Astrocyte of the spinal cord (primary cell): ENCODE data around the gene C6orf89.

Source experiments
- DNase-seq: peaks from one replicate; pipeline ENCODE4 v3.0.0; 2011; ENCODE audit warnings: low read depth, low spot score
- H3K4me3 ChIP-seq: 2 replicates; pipeline ENCODE4 v1.5.1; 2011; ENCODE audit warnings: low read depth, mild to moderate bottlenecking, low read length, moderate library complexity
- CTCF ChIP-seq: IDR thresholded peaks from 2 replicates; pipeline ENCODE4 v1.5.1; 2012; ENCODE audit warnings: low read depth, mild to moderate bottlenecking, low read length, inconsistent platforms
- in situ Hi-C: cut with HindIII; loops from 2 replicates; pipeline ENCODE4 v1.10.0; 2017; ENCODE audit warnings: low sequenced_read_pairs

Gene C6orf89

GRCh38 chr6:36871686-36872085 lies 14.1 kb upstream of the C6orf89 start:
- in situ Hi-C loops: no loop called here
- DNase-seq: no peak
- TF ChIP-seq CTCF: no peak
- H3K4me3 ChIP-seq: no peak overlapping the region

- no peak for TF ChIP-seq CTCF
- no peak for DNase-seq
- in situ Hi-C loops: no loop called here
- H3K4me3 ChIP-seq: no peak overlapping the region
Observed at GRCh38 chr6:36873115-36873514, 12.6 kb upstream of the C6orf89 start.

GRCh38 chr6:36873612-36874442 lies 11.9 kb upstream of the C6orf89 start:
- DNase-seq: no peak
- peak; percentile 15 for TF ChIP-seq CTCF
- in situ Hi-C loops: no loop called here
- H3K4me3 ChIP-seq: peak overlapping the region; percentile 97

- H3K4me3 ChIP-seq: peak within 1 kb of the TSS; percentile 97
- DNase-seq: peak; percentile 94
- no peak for TF ChIP-seq CTCF
- in situ Hi-C loops: no loop called here
Observed at GRCh38 chr6:36874443-36875249, 11.1 kb upstream of the C6orf89 start, which contains the start of gene PPIL1. Gene PPIL1 (minus strand): TSS chr6:36874803. CDS start chr6:36874772, 31 bp downstream.

GRCh38 chr6:36875250-36875633 lies 10.5 kb upstream of the C6orf89 start:
- no peak for TF ChIP-seq CTCF
- DNase-seq: no peak
- peak overlapping the region; percentile 97 for H3K4me3 ChIP-seq
- in situ Hi-C loops: no loop called here

GRCh38 chr6:36884610-36885009 lies 1.1 kb upstream of the C6orf89 start:
- in situ Hi-C loops: no loop called here
- no peak overlapping the region for H3K4me3 ChIP-seq
- no peak for DNase-seq
- no peak for TF ChIP-seq CTCF
